Measurements from ENCODE around the gene ROBO1.

The ROBO1 gene

DNA sequence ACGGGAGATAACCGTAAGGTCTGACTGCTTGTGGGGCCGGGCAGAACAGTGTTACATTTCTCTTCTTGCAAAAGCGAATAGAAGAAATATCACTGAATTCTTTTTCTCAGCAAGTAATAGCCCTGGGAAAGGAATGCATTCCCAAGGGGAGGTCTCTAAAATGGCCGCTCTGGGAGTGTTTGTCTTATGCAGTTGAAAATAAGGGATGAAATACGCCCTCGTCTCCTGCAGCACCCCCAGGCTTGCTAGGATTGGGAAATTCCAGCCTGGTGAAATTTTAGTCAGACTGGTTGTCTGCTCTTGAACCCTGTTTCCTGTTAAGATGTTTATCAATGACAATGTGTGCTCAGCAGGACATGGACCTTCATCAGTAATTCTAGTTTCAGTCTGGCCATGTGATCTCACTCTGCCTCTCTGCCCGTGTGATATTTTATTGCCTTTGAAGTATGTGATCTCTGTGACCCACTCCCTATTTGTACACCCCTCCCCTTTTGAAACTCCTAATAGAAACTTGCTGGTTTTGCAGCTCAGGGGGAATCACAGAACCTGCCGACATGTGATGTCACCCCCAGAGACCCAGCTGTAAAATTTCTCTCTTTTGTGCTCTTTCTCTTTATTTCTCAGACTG is 715.6 kb downstream of the ROBO1 start:
- Histone ChIP-seq H3K9ac (ENCODE audit: low read length) (no peak overlapping the region), H3K4me1 (ENCODE audit: low read length) (0 out of 2 replicates have a peak, but pooled peaks cover 10% of the 10 kb centered on the region), H3K27me3 (replicated peaks; ENCODE audit: insufficient read depth, low read length) (no peaks in the 10 kb centered on the region), H3K36me3 (replicated peaks; ENCODE audit: insufficient read depth, low read length) (no peaks in the 10 kb centered on the region), H3K9me2 (replicated peaks; ENCODE audit: insufficient read depth, low read length) (no peaks in the 10 kb centered on the region), H4K20me1 (ENCODE audit: insufficient read depth, low read length) (no peaks in the 10 kb centered on the region), H2AFZ (ENCODE audit: low read length) (no peak overlapping the region), H3K9me3 (replicated peaks; ENCODE audit: insufficient read depth, low read length) (no peaks in the 10 kb centered on the region), H3K79me2 (ENCODE audit: low read length) (no peaks in the 10 kb centered on the region), H3K4me3 (ENCODE audit: low read length) (no peak overlapping the region), H3F3A (ENCODE audit: insufficient read depth, low read length) (no peaks in the 10 kb centered on the region), H3K4me2 (ENCODE audit: low read depth, low read length) (no peak overlapping the region), H3K27ac (ENCODE audit: low read length) (no peak overlapping the region)
- TF ChIP-seq EZH2phosphoT487 (IDR thresholded peaks at IDR 0.05; ENCODE audit: low read length), result no peak
- TF ChIP-seq EZH2 (optimal IDR thresholded peaks at IDR 0.05; ENCODE audit: low read depth, low read length), result no peak
- no peak for TF ChIP-seq CTCF (IDR thresholded peaks at IDR 0.05; ENCODE audit: low read length)
- DNase-seq, result no peak

DNA sequence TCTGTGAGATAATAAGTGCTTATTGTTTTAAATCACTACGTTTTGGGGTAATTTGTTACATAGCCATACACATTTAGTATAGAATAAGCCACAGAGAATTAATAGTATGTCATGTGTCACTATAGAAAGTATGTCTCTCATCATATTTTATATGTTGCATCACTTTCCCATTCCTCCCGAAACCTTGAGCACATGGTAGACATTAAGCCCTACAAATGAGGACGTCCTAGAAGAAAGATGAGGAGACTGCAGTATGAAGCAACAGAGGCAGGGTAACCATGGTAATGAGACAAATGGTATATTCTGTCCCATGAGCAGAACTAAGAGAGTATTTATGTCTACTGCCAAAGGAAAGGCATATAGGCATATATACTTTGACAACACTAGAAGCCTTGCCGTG is 720.2 kb downstream of the ROBO1 start:
- no peaks in the 10 kb centered on the region for H3K36me3 ChIP-seq (replicated peaks; ENCODE audit: insufficient read depth, low read length)
- no peak overlapping the region for H3K9ac ChIP-seq (ENCODE audit: low read length)
- 0 out of 2 replicates have a peak, but pooled peaks cover 10% of the 10 kb centered on the region for H3K4me1 ChIP-seq (ENCODE audit: low read length)
- H3K27ac ChIP-seq (ENCODE audit: low read length), result no peak overlapping the region
- H3K4me2 ChIP-seq (ENCODE audit: low read depth, low read length), result no peak overlapping the region
- no peaks in the 10 kb centered on the region for H4K20me1 ChIP-seq (ENCODE audit: insufficient read depth, low read length)
- H3K9me2 ChIP-seq (replicated peaks; ENCODE audit: insufficient read depth, low read length), result no peaks in the 10 kb centered on the region
- DNase-seq, result no peak
- H2AFZ ChIP-seq (ENCODE audit: low read length), result no peak overlapping the region
- TF ChIP-seq EZH2 (optimal IDR thresholded peaks at IDR 0.05; ENCODE audit: low read depth, low read length), result no peak
- TF ChIP-seq CTCF (IDR thresholded peaks at IDR 0.05; ENCODE audit: low read length), result no peak
- TF ChIP-seq EZH2phosphoT487 (IDR thresholded peaks at IDR 0.05; ENCODE audit: low read length), result no peak
- H3K4me3 ChIP-seq (ENCODE audit: low read length), result no peak overlapping the region
- H3F3A ChIP-seq (ENCODE audit: insufficient read depth, low read length), result no peaks in the 10 kb centered on the region
- H3K79me2 ChIP-seq (ENCODE audit: low read length), result no peaks in the 10 kb centered on the region
- H3K27me3 ChIP-seq (replicated peaks; ENCODE audit: insufficient read depth, low read length), result no peaks in the 10 kb centered on the region
- no peaks in the 10 kb centered on the region for H3K9me3 ChIP-seq (replicated peaks; ENCODE audit: insufficient read depth, low read length)

DNA sequence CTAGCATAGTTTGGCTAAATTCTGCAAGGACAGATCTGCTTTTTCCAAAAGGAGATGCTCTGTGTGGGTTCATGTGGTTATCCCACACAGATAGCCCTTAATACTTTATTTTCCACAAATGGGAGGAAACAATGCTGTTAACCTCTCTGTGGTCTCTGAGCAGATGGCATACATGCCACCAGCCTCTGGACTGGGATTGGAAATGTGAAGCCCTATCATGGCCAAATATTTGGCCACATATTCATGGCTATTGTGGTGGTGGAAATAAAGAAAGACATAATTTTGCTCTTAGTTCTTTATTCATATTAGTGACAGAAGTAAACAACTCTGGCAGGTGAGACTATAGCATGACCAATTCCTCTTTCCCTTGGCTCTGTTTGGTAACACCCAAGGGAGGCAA is 726.2 kb downstream of the ROBO1 start:
- Histone ChIP-seq H3F3A (ENCODE audit: insufficient read depth, low read length) (no peaks in the 10 kb centered on the region), H3K9me3 (replicated peaks; ENCODE audit: insufficient read depth, low read length) (no peaks in the 10 kb centered on the region), H3K27ac (ENCODE audit: low read length) (no peak overlapping the region), H3K9me2 (replicated peaks; ENCODE audit: insufficient read depth, low read length) (no peaks in the 10 kb centered on the region), H3K36me3 (replicated peaks; ENCODE audit: insufficient read depth, low read length) (no peaks in the 10 kb centered on the region), H3K4me3 (ENCODE audit: low read length) (no peak overlapping the region), H4K20me1 (ENCODE audit: insufficient read depth, low read length) (no peaks in the 10 kb centered on the region), H3K79me2 (ENCODE audit: low read length) (no peaks in the 10 kb centered on the region), H3K27me3 (replicated peaks; ENCODE audit: insufficient read depth, low read length) (no peaks in the 10 kb centered on the region), H2AFZ (ENCODE audit: low read length) (no peak overlapping the region), H3K4me1 (ENCODE audit: low read length) (no peaks in the 10 kb centered on the region), H3K9ac (ENCODE audit: low read length) (no peak overlapping the region), H3K4me2 (ENCODE audit: low read depth, low read length) (no peak overlapping the region)
- DNase-seq, result no peak
- no peak for TF ChIP-seq EZH2 (optimal IDR thresholded peaks at IDR 0.05; ENCODE audit: low read depth, low read length)

- Histone ChIP-seq H3K27me3 (replicated peaks; ENCODE audit: insufficient read depth, low read length) (no peaks in the 10 kb centered on the region), H3K9me2 (replicated peaks; ENCODE audit: insufficient read depth, low read length) (no peaks in the 10 kb centered on the region), H3K79me2 (ENCODE audit: low read length) (no peaks in the 10 kb centered on the region), H3F3A (ENCODE audit: insufficient read depth, low read length) (no peaks in the 10 kb centered on the region), H3K27ac (ENCODE audit: low read length) (no peak overlapping the region), H3K9me3 (replicated peaks; ENCODE audit: insufficient read depth, low read length) (no peaks in the 10 kb centered on the region), H3K4me2 (ENCODE audit: low read depth, low read length) (no peak overlapping the region), H3K4me1 (ENCODE audit: low read length) (no peaks in the 10 kb centered on the region), H3K4me3 (ENCODE audit: low read length) (no peak overlapping the region), H4K20me1 (ENCODE audit: insufficient read depth, low read length) (no peaks in the 10 kb centered on the region), H2AFZ (ENCODE audit: low read length) (no peak overlapping the region), H3K9ac (ENCODE audit: low read length) (no peak overlapping the region), H3K36me3 (replicated peaks; ENCODE audit: insufficient read depth, low read length) (no peaks in the 10 kb centered on the region)
- DNase-seq, result no peak
- TF ChIP-seq CTCF (IDR thresholded peaks at IDR 0.05; ENCODE audit: low read length) (no peak), EZH2 (optimal IDR thresholded peaks at IDR 0.05; ENCODE audit: low read depth, low read length) (no peak), EZH2phosphoT487 (IDR thresholded peaks at IDR 0.05; ENCODE audit: low read length) (no peak)
These were observed 727.1 kb downstream of the ROBO1 start for GRCh38 chr3:79040701-79041100.

Measured in MM.1S (cell line).